ENCODE data around the gene CD200R1L.

GRCh38 chr3:112846764-112847163 is at the start of gene CD200R1L:
- TF ChIP-seq, protein P1, sequence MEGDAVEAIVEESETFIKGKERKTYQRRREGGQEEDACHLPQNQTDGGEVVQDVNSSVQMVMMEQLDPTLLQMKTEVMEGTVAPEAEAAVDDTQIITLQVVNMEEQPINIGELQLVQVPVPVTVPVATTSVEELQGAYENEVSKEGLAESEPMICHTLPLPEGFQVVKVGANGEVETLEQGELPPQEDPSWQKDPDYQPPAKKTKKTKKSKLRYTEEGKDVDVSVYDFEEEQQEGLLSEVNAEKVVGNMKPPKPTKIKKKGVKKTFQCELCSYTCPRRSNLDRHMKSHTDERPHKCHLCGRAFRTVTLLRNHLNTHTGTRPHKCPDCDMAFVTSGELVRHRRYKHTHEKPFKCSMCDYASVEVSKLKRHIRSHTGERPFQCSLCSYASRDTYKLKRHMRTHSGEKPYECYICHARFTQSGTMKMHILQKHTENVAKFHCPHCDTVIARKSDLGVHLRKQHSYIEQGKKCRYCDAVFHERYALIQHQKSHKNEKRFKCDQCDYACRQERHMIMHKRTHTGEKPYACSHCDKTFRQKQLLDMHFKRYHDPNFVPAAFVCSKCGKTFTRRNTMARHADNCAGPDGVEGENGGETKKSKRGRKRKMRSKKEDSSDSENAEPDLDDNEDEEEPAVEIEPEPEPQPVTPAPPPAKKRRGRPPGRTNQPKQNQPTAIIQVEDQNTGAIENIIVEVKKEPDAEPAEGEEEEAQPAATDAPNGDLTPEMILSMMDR (IDR thresholded peaks at IDR 0.05), result no peak
- TF ChIP-seq POLR2A (IDR thresholded peaks at IDR 0.05) (no peak), POLR2AphosphoS5 (IDR thresholded peaks at IDR 0.05) (no peak), EP300 (IDR thresholded peaks at IDR 0.05) (no peak)

All from sigmoid colon (tissue), 4 donors.